ENCODE data around the gene CAVIN2. TPM values are rescaled to one million over a fixed set of nuclear protein-coding genes. Genes with fewer than 3 reads are reported as not detected.

CAVIN2 gene
- total and polyA plus RNA-seq, 2 donors (not counting 3 experiments of a cell fraction or from before 2014, with no cell fraction given), result 202 to 260 TPM

- no peak overlapping the region for H3K9ac ChIP-seq (replicated peaks; ENCODE audit: extremely low read depth, insufficient read depth, low read length)
- H3K4me3 ChIP-seq (replicated peaks in 1 of 3; ENCODE audit: insufficient read depth in 1 of 3, low read depth in 1 of 3, low read length in 3 of 3), result no peak overlapping the region
- intact Hi-C loops (cut with micrococcal nuclease) (no loop called here), dilution Hi-C loops (cut with MboI; ENCODE audit: extremely low pct_ligation_motif_present, low sequenced_read_pairs) (no loop called here)
- no TSS peak for BruUV-seq (replicated peaks)
- H3K27ac ChIP-seq (ENCODE audit: insufficient read depth, low read depth, low read length), result peak overlapping the region; percentile 7
- DNase-seq (ENCODE audit: low read depth, low spot score) (peak; percentile 41), FAIRE-seq (no peak)
- H3K4me1 ChIP-seq (ENCODE audit: control insufficient read depth, extremely low read depth, insufficient read depth, low read length), result peaks cover 61% of the 10 kb centered on the region
- ChIA-PET CTCF (interaction anchor here (0.8 to 13.9 kb wide), 4 partner anchors 10 to 325 kb away, joined by 3 to 186 read pairs (median 4); partner anchors contain the start of gene CAVIN2), POLR2A (interaction anchor here (0.8 to 1.6 kb wide), 2 partner anchors 19 to 325 kb away, joined by 4 read pairs; no protein-coding TSS in a partner anchor)
- H2AFZ ChIP-seq (ENCODE audit: low read depth, low read length), result no peak overlapping the region
- no peaks in the 10 kb centered on the region for H3K27me3 ChIP-seq (ENCODE audit: control insufficient read depth in 2 of 2, insufficient read depth in 2 of 2, low read length in 2 of 2)
- H3K36me3 ChIP-seq (ENCODE audit: control insufficient read depth in 2 of 2, extremely low read depth in 1 of 2, insufficient read depth in 2 of 2, low read length in 2 of 2), result peaks cover 15 to 31% of the 10 kb centered on the region in 2 experiments
- TF ChIP-seq JUN (IDR thresholded peaks at IDR 0.05; ENCODE audit: borderline replicate concordance, insufficient read depth, insufficient read length, low read depth), result no peak
- TF ChIP-seq GATA2 (IDR thresholded peaks at IDR 0.05; ENCODE audit: insufficient read depth, insufficient read length, low read depth, low read length), result peak; percentile 58
- no peaks in the 10 kb centered on the region for H3K9me1 ChIP-seq (replicated peaks; ENCODE audit: control insufficient read depth, extremely low read depth, insufficient read depth, low read length)
- H3K79me2 ChIP-seq (ENCODE audit: control insufficient read depth, insufficient read depth, low read length), result peaks cover 58% of the 10 kb centered on the region
- no peaks in the 10 kb centered on the region for H3K9me3 ChIP-seq (replicated peaks; ENCODE audit: control insufficient read depth, insufficient read depth, low read length)
- peak overlapping the region; percentile 19 for H3K4me2 ChIP-seq (ENCODE audit: insufficient read depth, low read length)
- peaks cover 11% of the 10 kb centered on the region for H4K20me1 ChIP-seq (replicated peaks; ENCODE audit: control insufficient read depth, extremely low read depth, insufficient read depth, low read length)
Observed at GRCh38 chr2:191836853-191837769, 9.8 kb downstream of the CAVIN2 start.

DNA sequence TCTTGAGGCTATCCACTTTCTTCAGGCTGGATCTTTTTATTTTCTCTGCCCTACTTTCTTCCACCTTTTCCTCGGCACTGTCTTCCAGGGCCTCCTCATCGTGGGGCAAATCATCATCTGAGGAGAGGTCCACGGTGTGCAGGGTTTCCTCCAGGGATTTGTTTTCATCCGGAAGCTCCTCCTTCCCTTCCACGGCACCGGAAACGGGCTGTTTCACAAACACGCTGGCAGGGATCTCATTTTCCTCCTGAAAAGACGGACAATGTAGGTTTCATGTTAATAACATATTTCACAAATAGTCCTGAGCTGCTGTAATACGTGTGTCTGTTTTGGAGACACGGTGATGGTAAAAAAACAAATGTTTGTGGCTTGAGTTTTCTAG lies 10.4 kb downstream of the CAVIN2 start:
- DNase-seq (ENCODE audit: low read depth, low spot score) (no peak), FAIRE-seq (no peak)
- H3K27ac ChIP-seq (ENCODE audit: insufficient read depth, low read depth, low read length), result peak overlapping the region; percentile 7
- dilution Hi-C loops (cut with MboI; ENCODE audit: extremely low pct_ligation_motif_present, low sequenced_read_pairs) (no loop called here), intact Hi-C loops (cut with micrococcal nuclease) (no loop called here)
- no peak for TF ChIP-seq POLR2A (IDR thresholded peaks at IDR 0.05; ENCODE audit: low read depth, low read length)
- no peak for TF ChIP-seq FOS (IDR thresholded peaks at IDR 0.05; ENCODE audit: borderline replicate concordance, insufficient read depth, low read length)
- TF ChIP-seq JUN (IDR thresholded peaks at IDR 0.05; ENCODE audit: borderline replicate concordance, insufficient read depth, insufficient read length, low read depth), result no peak
- TF ChIP-seq GATA2 (IDR thresholded peaks at IDR 0.05; ENCODE audit: insufficient read depth, insufficient read length, low read depth, low read length), result no peak
- no peak for TF ChIP-seq EZH2 (IDR thresholded peaks at IDR 0.05; ENCODE audit: borderline replicate concordance, low read depth, low read length, severe bottlenecking)
- no peak for TF ChIP-seq MYC (IDR thresholded peaks at IDR 0.05; ENCODE audit: low read depth, low read length)
- TF ChIP-seq, protein P1, sequence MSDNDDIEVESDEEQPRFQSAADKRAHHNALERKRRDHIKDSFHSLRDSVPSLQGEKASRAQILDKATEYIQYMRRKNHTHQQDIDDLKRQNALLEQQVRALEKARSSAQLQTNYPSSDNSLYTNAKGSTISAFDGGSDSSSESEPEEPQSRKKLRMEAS (IDR thresholded peaks at IDR 0.05; ENCODE audit: insufficient read depth, insufficient read length), result no peak
- TF ChIP-seq POLR2AphosphoS5 (IDR thresholded peaks at IDR 0.05; ENCODE audit: insufficient read depth, low read depth, low read length), result no peak
- TF ChIP-seq CTCF (IDR thresholded peaks at IDR 0.05; ENCODE audit: extremely low read depth in 1 of 2, insufficient read depth in 1 of 2, low read depth in 1 of 2, low read length in 2 of 2), result no peak
- H3K4me2 ChIP-seq (ENCODE audit: insufficient read depth, low read length), result peak overlapping the region; percentile 19
- POLR2A ChIA-PET, result interaction anchor here (0.6 to 1.6 kb wide), 3 partner anchors 11 to 475 kb away, joined by 4 read pairs; partner anchors contain the start of gene CAVIN2
- H3K27me3 ChIP-seq (ENCODE audit: control insufficient read depth in 2 of 2, insufficient read depth in 2 of 2, low read length in 2 of 2), result no peaks in the 10 kb centered on the region
- no peaks in the 10 kb centered on the region for H3K9me3 ChIP-seq (replicated peaks; ENCODE audit: control insufficient read depth, insufficient read depth, low read length)
- H4K20me1 ChIP-seq (replicated peaks; ENCODE audit: control insufficient read depth, extremely low read depth, insufficient read depth, low read length), result peaks cover 10% of the 10 kb centered on the region
- H3K9ac ChIP-seq (replicated peaks; ENCODE audit: extremely low read depth, insufficient read depth, low read length), result no peak overlapping the region
- peaks cover 60% of the 10 kb centered on the region for H3K4me1 ChIP-seq (ENCODE audit: control insufficient read depth, extremely low read depth, insufficient read depth, low read length)
- H3K9me1 ChIP-seq (replicated peaks; ENCODE audit: control insufficient read depth, extremely low read depth, insufficient read depth, low read length), result no peaks in the 10 kb centered on the region
- H3K36me3 ChIP-seq (ENCODE audit: control insufficient read depth in 2 of 2, extremely low read depth in 1 of 2, insufficient read depth in 2 of 2, low read length in 2 of 2), result peaks cover 15 to 31% of the 10 kb centered on the region in 2 experiments
- no peak overlapping the region for H3K4me3 ChIP-seq (replicated peaks in 1 of 3; ENCODE audit: insufficient read depth in 1 of 3, low read depth in 1 of 3, low read length in 3 of 3)
- peaks cover 51% of the 10 kb centered on the region for H3K79me2 ChIP-seq (ENCODE audit: control insufficient read depth, insufficient read depth, low read length)
- CTCF ChIA-PET, result interaction anchor here (0.8 to 13.9 kb wide), 6 partner anchors 7 to 325 kb away, joined by 3 to 186 read pairs (median 4); partner anchors contain the start of gene CAVIN2
- no TSS peak for BruUV-seq (replicated peaks)
- no peak overlapping the region for H2AFZ ChIP-seq (ENCODE audit: low read depth, low read length)
